Neural crest cell (in vitro differentiated cells): ENCODE measurements around the gene GALNS. TPM values are rescaled to one million over a fixed set of nuclear protein-coding genes. Genes with fewer than 3 reads are reported as not detected.

ENCODE experiments used
- DNase-seq: peaks from one replicate; pipeline ENCODE4 v3.0.0; 2021; ENCODE audit warnings: low read depth, mixed read lengths, low spot score
- H3K27ac Mint-ChIP-seq: one replicate; pipeline ENCODE4 v1.8.0; 2021; ENCODE audit warnings: mild to moderate bottlenecking, mixed read lengths; ENCODE audit not compliant: unreplicated experiment
- H3K27me3 Mint-ChIP-seq: 2 replicates; pipeline ENCODE4 v1.8.0; 2021; ENCODE audit warnings: low read depth, mild to moderate bottlenecking, mixed read lengths
- H3K36me3 Mint-ChIP-seq: 2 replicates; pipeline ENCODE4 v1.8.0; 2021; ENCODE audit warnings: low read depth, mild to moderate bottlenecking, mixed read lengths
- H3K4me1 Mint-ChIP-seq: 2 replicates; pipeline ENCODE4 v1.8.0; 2021; ENCODE audit warnings: mixed read lengths
- H3K4me3 Mint-ChIP-seq: one replicate; pipeline ENCODE4 v1.8.0; 2021; ENCODE audit warnings: mild to moderate bottlenecking, mixed read lengths
- H3K9me3 Mint-ChIP-seq: 2 replicates; pipeline ENCODE4 v1.8.0; 2021; ENCODE audit warnings: mixed read lengths
- CTCF ChIP-seq: fragments of 200-600 bp; sonication (generic); conservative IDR thresholded peaks from 2 replicates; pipeline ENCODE4 v1.5.0; 2021; ENCODE audit warnings: antibody characterized with exemption, mild to moderate bottlenecking
- total RNA-seq: library from RNA; stranded (reverse); gene quantifications from 2 replicates; pipeline ENCODE4 v1.2.1, GENCODE V29; 2021

GALNS gene
- total RNA-seq, 1 donor from 2014 or later: 19.7 TPM

DNA sequence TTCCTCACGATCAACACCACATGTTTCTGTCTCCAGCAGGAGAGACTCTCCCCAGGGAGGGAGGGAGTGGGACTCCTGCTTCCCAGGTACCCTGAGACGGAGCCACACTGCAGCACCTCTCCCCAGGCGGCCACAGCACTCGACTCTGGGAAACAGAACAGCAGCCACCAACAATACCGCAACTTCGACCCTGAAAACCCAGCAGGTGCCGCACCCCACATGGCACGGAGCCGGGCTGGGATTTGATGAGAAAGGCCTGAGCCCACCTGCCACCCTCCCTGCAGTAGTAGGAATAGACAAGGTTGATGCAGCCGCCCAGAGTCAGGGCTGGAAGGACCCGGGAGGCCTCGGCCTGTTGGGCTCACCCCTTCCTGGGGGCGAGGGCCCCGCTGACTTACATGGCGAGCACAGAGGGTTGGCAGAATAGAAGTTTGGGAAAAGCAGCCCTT is 14.4 kb downstream of the GALNS start:
- Mint-ChIP-seq H3K27me3 (no peaks in the 10 kb centered on the region), H3K9me3 (no peaks in the 10 kb centered on the region), H3K27ac (peak overlapping the region; percentile 35), H3K4me3 (no peak overlapping the region), H3K4me1 (no peaks in the 10 kb centered on the region), H3K36me3 (no peaks in the 10 kb centered on the region)
- no peak for TF ChIP-seq CTCF
- no peak for DNase-seq

DNA sequence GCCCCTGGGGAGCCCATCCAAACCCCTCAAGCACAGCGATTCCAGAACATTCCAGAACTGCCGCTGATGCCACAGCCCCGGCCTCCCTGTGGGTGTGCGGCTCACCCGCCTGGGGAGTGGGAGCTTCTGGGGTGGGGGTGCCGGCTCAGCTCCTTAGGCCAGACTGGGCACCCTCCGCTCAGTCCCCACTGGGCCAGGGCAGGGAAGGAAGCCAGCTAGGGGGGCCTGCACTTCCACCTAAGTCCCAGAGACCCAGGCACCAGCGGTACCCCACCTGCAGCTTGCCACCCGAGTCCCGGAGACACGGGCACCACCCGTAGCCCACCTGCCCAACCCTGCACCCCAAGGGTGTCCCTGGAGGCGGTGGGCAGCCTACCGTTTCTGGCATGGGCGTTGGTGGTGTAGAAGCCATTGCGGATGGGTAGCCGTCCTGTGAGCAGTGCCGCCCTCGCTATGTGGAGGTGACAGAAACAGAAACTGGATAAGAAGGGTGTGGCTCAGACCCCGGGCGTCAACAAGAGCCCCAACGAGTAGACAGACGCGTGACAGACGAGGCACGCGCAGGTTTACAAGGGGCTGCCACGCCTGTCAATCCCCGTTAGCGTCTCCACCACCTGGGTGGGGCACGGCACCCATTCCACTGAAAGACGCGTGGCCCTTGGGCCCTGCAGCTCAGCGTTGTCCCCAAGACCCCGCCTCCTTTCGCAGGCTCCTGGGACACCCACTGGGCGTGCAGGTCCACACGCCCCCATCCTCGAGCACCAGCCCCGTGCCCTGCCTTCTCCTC is 15.0 kb downstream of the GALNS start:
- Mint-ChIP-seq H3K36me3 (no peaks in the 10 kb centered on the region), H3K27ac (peak overlapping the region; percentile 35), H3K27me3 (no peaks in the 10 kb centered on the region), H3K4me1 (no peaks in the 10 kb centered on the region), H3K4me3 (no peak overlapping the region), H3K9me3 (no peaks in the 10 kb centered on the region)
- no peak for DNase-seq
- TF ChIP-seq CTCF: no peak

GRCh38 chr16:88840600-88841215 is 16.0 kb downstream of the GALNS start:
- H3K36me3 Mint-ChIP-seq: no peaks in the 10 kb centered on the region
- TF ChIP-seq CTCF: no peak
- no peaks in the 10 kb centered on the region for H3K4me1 Mint-ChIP-seq
- no peaks in the 10 kb centered on the region for H3K9me3 Mint-ChIP-seq
- DNase-seq: no peak
- no peak overlapping the region for H3K4me3 Mint-ChIP-seq
- H3K27me3 Mint-ChIP-seq: no peaks in the 10 kb centered on the region
- no peak overlapping the region for H3K27ac Mint-ChIP-seq

- no peaks in the 10 kb centered on the region for H3K9me3 Mint-ChIP-seq
- H3K36me3 Mint-ChIP-seq: no peaks in the 10 kb centered on the region
- H3K4me3 Mint-ChIP-seq: no peak overlapping the region
- H3K27me3 Mint-ChIP-seq: no peaks in the 10 kb centered on the region
- no peak overlapping the region for H3K27ac Mint-ChIP-seq
- H3K4me1 Mint-ChIP-seq: no peaks in the 10 kb centered on the region
- no peak for DNase-seq
- TF ChIP-seq CTCF: no peak
Observed at GRCh38 chr16:88839745-88840599, 16.8 kb downstream of the GALNS start.

GRCh38 chr16:88839026-88839529 is 17.7 kb downstream of the GALNS start:
- no peak for TF ChIP-seq CTCF
- Mint-ChIP-seq H3K4me1 (no peaks in the 10 kb centered on the region), H3K4me3 (no peak overlapping the region), H3K9me3 (no peaks in the 10 kb centered on the region), H3K27me3 (no peaks in the 10 kb centered on the region), H3K27ac (no peak overlapping the region), H3K36me3 (no peaks in the 10 kb centered on the region)
- no peak for DNase-seq
